GM23338 (cell line): ENCODE data around the gene NRROS. TPM values are rescaled to one million over a fixed set of nuclear protein-coding genes. Genes with fewer than 3 reads are reported as not detected.
A peak's percentile ranks its signal among the peaks of the same experiment; 100 is the strongest.

Source experiments
- ATAC-seq: fragments of 200-7000 bp; cut with Tn5 transposase; 3 replicates; pipeline ENCODE4 v1.9.1; 2020
- DNase-seq: peaks from one replicate; pipeline ENCODE4 v3.0.0-alpha.2; 2015; ENCODE audit warnings: low spot score
- H2AFZ ChIP-seq: fragments of 200-600 bp; sonication (generic); 2 replicates; pipeline ENCODE4 v1.8.0; 2016; ENCODE audit warnings: antibody characterized with exemption, mild to moderate bottlenecking, moderate library complexity
- H3F3A ChIP-seq: fragments of 200-600 bp; sonication (generic); replicated peaks from 2 replicates; pipeline ENCODE4 v1.8.0; 2017; ENCODE audit warnings: antibody characterized with exemption, mixed run types, low read depth
- H3K27ac ChIP-seq: fragments of 200-600 bp; sonication (generic); 2 replicates; pipeline ENCODE4 v1.6.1; 2016; ENCODE audit warnings: low read depth
- H3K27me3 ChIP-seq: fragments of 200-600 bp; sonication (generic); 2 replicates; pipeline ENCODE4 v1.8.0; 2016; ENCODE audit warnings: mild to moderate bottlenecking, mixed run types, moderate library complexity; ENCODE audit not compliant: insufficient read depth
- H3K36me3 ChIP-seq: fragments of 200-600 bp; sonication (generic); 2 replicates; pipeline ENCODE4 v1.8.0; 2016; ENCODE audit warnings: mild to moderate bottlenecking; ENCODE audit not compliant: insufficient read depth
- H3K4me1 ChIP-seq: fragments of 200-600 bp; sonication (generic); 2 replicates; pipeline ENCODE4 v1.8.0; 2016; ENCODE audit warnings: mild to moderate bottlenecking, moderate library complexity; ENCODE audit not compliant: insufficient read depth
- H3K4me2 ChIP-seq: fragments of 200-600 bp; sonication (generic); 2 replicates; pipeline ENCODE4 v1.7.1; 2017; ENCODE audit warnings: mixed run types
- H3K4me3 ChIP-seq: fragments of 200-600 bp; sonication (generic); 2 replicates; pipeline ENCODE4 v1.6.1; 2016; ENCODE audit warnings: mixed run types
- H3K79me2 ChIP-seq: fragments of 200-600 bp; sonication (generic); replicated peaks from 2 replicates; pipeline ENCODE4 v1.8.0; 2017; ENCODE audit warnings: mild to moderate bottlenecking; ENCODE audit not compliant: insufficient read depth
- H3K9me2 ChIP-seq: fragments of 200-600 bp; sonication (generic); 2 replicates; pipeline ENCODE4 v1.8.0; 2017; ENCODE audit not compliant: insufficient read depth
- H4K20me1 ChIP-seq: fragments of 200-600 bp; sonication (generic); replicated peaks from 2 replicates; pipeline ENCODE4 v1.8.0; 2017; ENCODE audit warnings: mild to moderate bottlenecking; ENCODE audit not compliant: insufficient read depth
- H3K27ac Mint-ChIP-seq: 2 replicates; pipeline ENCODE4 v1.8.0; 2020; ENCODE audit warnings: inconsistent platforms, mild to moderate bottlenecking, moderate library complexity, mixed read lengths
- H3K27me3 Mint-ChIP-seq: 3 replicates; pipeline ENCODE4 v1.8.0; 2022; ENCODE audit warnings: low read depth, mild to moderate bottlenecking, moderate library complexity, mixed read lengths, inconsistent platforms; ENCODE audit not compliant: insufficient read depth, poor library complexity
- H3K36me3 Mint-ChIP-seq: 3 replicates; pipeline ENCODE4 v1.8.0; 2021; ENCODE audit warnings: low read depth, mild to moderate bottlenecking, inconsistent platforms, moderate library complexity, mixed read lengths
- H3K4me1 Mint-ChIP-seq: 3 replicates; pipeline ENCODE4 v1.8.0; 2020; ENCODE audit warnings: mild to moderate bottlenecking, inconsistent platforms, mixed read lengths
- H3K4me3 Mint-ChIP-seq: 3 replicates; pipeline ENCODE4 v1.8.0; 2021; ENCODE audit warnings: moderate library complexity, mild to moderate bottlenecking, inconsistent platforms, mixed read lengths
- H3K9me3 Mint-ChIP-seq: 3 replicates; pipeline ENCODE4 v1.8.0; 2020; ENCODE audit warnings: moderate library complexity, mild to moderate bottlenecking, inconsistent platforms, mixed read lengths
- CREB1 ChIP-seq: fragments of 250-450 bp; sonication (Bioruptor Pico); IDR thresholded peaks from 2 replicates; pipeline ENCODE4 v1.5.0; 2020; ENCODE audit warnings: low read depth, mild to moderate bottlenecking, moderate library complexity
- EZH2 ChIP-seq: fragments of 200-600 bp; sonication (generic); IDR thresholded peaks from one replicate; pipeline ENCODE4 v1.8.0; 2017; ENCODE audit warnings: antibody characterized with exemption, mild to moderate bottlenecking, low read depth; ENCODE audit not compliant: unreplicated experiment
- EZH2phosphoT487 ChIP-seq: fragments of 200-600 bp; sonication (generic); IDR thresholded peaks from one replicate; pipeline ENCODE4 v1.8.1; 2018; ENCODE audit warnings: antibody characterized with exemption; ENCODE audit not compliant: unreplicated experiment
- JUNB ChIP-seq: IDR thresholded peaks from one replicate; pipeline ENCODE4 v1.6.1; 2016; ENCODE audit warnings: antibody characterized with exemption; ENCODE audit not compliant: unreplicated experiment
- NANOG ChIP-seq: IDR thresholded peaks from 2 replicates; pipeline ENCODE4 v1.6.1; 2016; ENCODE audit warnings: antibody characterized with exemption, borderline replicate concordance
- POLR2AphosphoS5 ChIP-seq: IDR thresholded peaks from 2 replicates; pipeline ENCODE4 v1.6.1; 2016; ENCODE audit warnings: antibody characterized with exemption, low read depth
- STAT1 ChIP-seq: IDR thresholded peaks from one replicate; pipeline ENCODE4 v1.6.1; 2016; ENCODE audit warnings: antibody characterized with exemption; ENCODE audit not compliant: unreplicated experiment
- ZNF114 ChIP-seq: fragments of 250-450 bp; sonication (Bioruptor Pico); IDR thresholded peaks from 2 replicates; pipeline ENCODE4 v1.5.0; 2020; ENCODE audit warnings: mild to moderate bottlenecking, moderate library complexity
- polyA plus RNA-seq: library from polyadenylated mRNA; unstranded; fragments of >200 nt; fragmentation: Nextera tagmentation; extraction: Ambion mirVana; gene quantifications from 2 replicates; pipeline ENCODE4 v1.2.1, GENCODE V29; 2016
- total RNA-seq: library from RNA; depleted of rRNA; stranded (reverse); fragments of >200 nt; shearing (Covaris generic); gene quantifications from 2 replicates; pipeline ENCODE4 v1.2.3, GENCODE V29; 2014
- TF ChIP-seq, protein P1 (sequence below): IDR thresholded peaks from 2 replicates; pipeline ENCODE4 v1.6.1; 2016; ENCODE audit warnings: antibody characterized with exemption
- TF ChIP-seq, protein P2 (sequence below): IDR thresholded peaks from one replicate; pipeline ENCODE4 v1.6.1; 2018; ENCODE audit warnings: antibody characterized with exemption; ENCODE audit not compliant: unreplicated experiment
- TF ChIP-seq, protein P3 (sequence below): fragments of 250-450 bp; sonication (Bioruptor Pico); IDR thresholded peaks from 2 replicates; pipeline ENCODE4 v1.5.0; 2020; ENCODE audit warnings: mild to moderate bottlenecking, moderate library complexity

The NRROS gene
- total and polyA plus RNA-seq, 2 experiments from 2014 or later = 2.3 to 8.5 TPM

DNA sequence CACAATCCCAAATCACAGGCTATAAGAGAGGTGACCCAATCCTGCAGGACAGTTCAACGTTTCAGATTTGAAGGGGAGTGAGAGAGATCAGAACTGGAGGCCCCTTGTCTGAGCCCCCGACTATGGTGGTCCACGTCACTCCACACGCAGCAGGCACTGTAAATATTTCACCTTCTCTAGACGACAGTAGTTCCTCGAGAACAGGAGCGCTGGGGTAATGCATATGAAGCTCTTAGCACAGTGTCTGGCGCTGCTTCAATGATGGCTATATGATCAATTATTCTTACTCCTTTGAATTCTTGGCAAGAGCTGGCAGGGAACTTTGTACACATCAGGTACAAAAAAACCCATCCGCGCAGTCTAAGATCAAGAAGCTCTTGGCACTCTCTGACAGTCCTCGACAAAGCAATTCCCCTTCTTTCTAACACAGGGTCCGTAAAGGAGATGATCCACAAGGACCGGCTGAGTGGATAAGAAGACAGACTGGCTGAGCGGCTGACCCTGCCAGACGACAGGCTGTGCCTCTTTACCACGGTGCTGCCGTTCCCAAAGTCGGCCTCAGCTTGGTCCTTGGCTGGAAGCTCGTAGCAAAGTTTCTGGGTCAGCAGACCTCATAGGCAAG lies 522 bp upstream of the NRROS start (continued):
- TF ChIP-seq EZH2 (no peak), POLR2AphosphoS5 (no peak)
- TF ChIP-seq, protein P1, sequence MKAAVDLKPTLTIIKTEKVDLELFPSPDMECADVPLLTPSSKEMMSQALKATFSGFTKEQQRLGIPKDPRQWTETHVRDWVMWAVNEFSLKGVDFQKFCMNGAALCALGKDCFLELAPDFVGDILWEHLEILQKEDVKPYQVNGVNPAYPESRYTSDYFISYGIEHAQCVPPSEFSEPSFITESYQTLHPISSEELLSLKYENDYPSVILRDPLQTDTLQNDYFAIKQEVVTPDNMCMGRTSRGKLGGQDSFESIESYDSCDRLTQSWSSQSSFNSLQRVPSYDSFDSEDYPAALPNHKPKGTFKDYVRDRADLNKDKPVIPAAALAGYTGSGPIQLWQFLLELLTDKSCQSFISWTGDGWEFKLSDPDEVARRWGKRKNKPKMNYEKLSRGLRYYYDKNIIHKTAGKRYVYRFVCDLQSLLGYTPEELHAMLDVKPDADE = no peak

- peak overlapping the region; percentile 83 for H3K4me2 ChIP-seq
- peaks cover 30% of the 10 kb centered on the region for H3K4me1 Mint-ChIP-seq
- peaks cover 18% of the 10 kb centered on the region for H3K27me3 ChIP-seq
- no peaks in the 10 kb centered on the region for H3K9me2 ChIP-seq
- no peaks in the 10 kb centered on the region for H3K36me3 ChIP-seq
- H3K4me1 ChIP-seq = peaks cover 17% of the 10 kb centered on the region
- peak overlapping the region; percentile 45 for H3K4me3 Mint-ChIP-seq
- no peaks in the 10 kb centered on the region for H3K79me2 ChIP-seq
- H3K27ac Mint-ChIP-seq = no peak overlapping the region
- H3K27me3 Mint-ChIP-seq = peaks cover 21% of the 10 kb centered on the region
- no peak overlapping the region for H2AFZ ChIP-seq
- no peaks in the 10 kb centered on the region for H3K9me3 Mint-ChIP-seq
- no peak overlapping the region for H3K27ac ChIP-seq
- H3F3A ChIP-seq = peaks cover 13% of the 10 kb centered on the region; the same call in 1 of the 2 replicates
- H4K20me1 ChIP-seq = no peaks in the 10 kb centered on the region
- no peak for ATAC-seq
- H3K36me3 Mint-ChIP-seq = no peaks in the 10 kb centered on the region; the same call in 2 of the 3 replicates
- no peak for DNase-seq
- H3K4me3 ChIP-seq = peak overlapping the region; percentile 57
- TF ChIP-seq EZH2 (no peak), STAT1 (no peak), JUNB (no peak), NANOG (no peak), CREB1 (CRISPR knock-in tag) (no peak), ZNF114 (CRISPR knock-in tag) (no peak), EZH2phosphoT487 (no peak), POLR2AphosphoS5 (no peak)
- TF ChIP-seq, protein P1 = no peak
- TF ChIP-seq, protein P2, sequence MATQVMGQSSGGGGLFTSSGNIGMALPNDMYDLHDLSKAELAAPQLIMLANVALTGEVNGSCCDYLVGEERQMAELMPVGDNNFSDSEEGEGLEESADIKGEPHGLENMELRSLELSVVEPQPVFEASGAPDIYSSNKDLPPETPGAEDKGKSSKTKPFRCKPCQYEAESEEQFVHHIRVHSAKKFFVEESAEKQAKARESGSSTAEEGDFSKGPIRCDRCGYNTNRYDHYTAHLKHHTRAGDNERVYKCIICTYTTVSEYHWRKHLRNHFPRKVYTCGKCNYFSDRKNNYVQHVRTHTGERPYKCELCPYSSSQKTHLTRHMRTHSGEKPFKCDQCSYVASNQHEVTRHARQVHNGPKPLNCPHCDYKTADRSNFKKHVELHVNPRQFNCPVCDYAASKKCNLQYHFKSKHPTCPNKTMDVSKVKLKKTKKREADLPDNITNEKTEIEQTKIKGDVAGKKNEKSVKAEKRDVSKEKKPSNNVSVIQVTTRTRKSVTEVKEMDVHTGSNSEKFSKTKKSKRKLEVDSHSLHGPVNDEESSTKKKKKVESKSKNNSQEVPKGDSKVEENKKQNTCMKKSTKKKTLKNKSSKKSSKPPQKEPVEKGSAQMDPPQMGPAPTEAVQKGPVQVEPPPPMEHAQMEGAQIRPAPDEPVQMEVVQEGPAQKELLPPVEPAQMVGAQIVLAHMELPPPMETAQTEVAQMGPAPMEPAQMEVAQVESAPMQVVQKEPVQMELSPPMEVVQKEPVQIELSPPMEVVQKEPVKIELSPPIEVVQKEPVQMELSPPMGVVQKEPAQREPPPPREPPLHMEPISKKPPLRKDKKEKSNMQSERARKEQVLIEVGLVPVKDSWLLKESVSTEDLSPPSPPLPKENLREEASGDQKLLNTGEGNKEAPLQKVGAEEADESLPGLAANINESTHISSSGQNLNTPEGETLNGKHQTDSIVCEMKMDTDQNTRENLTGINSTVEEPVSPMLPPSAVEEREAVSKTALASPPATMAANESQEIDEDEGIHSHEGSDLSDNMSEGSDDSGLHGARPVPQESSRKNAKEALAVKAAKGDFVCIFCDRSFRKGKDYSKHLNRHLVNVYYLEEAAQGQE = no peak
- TF ChIP-seq, protein P3, sequence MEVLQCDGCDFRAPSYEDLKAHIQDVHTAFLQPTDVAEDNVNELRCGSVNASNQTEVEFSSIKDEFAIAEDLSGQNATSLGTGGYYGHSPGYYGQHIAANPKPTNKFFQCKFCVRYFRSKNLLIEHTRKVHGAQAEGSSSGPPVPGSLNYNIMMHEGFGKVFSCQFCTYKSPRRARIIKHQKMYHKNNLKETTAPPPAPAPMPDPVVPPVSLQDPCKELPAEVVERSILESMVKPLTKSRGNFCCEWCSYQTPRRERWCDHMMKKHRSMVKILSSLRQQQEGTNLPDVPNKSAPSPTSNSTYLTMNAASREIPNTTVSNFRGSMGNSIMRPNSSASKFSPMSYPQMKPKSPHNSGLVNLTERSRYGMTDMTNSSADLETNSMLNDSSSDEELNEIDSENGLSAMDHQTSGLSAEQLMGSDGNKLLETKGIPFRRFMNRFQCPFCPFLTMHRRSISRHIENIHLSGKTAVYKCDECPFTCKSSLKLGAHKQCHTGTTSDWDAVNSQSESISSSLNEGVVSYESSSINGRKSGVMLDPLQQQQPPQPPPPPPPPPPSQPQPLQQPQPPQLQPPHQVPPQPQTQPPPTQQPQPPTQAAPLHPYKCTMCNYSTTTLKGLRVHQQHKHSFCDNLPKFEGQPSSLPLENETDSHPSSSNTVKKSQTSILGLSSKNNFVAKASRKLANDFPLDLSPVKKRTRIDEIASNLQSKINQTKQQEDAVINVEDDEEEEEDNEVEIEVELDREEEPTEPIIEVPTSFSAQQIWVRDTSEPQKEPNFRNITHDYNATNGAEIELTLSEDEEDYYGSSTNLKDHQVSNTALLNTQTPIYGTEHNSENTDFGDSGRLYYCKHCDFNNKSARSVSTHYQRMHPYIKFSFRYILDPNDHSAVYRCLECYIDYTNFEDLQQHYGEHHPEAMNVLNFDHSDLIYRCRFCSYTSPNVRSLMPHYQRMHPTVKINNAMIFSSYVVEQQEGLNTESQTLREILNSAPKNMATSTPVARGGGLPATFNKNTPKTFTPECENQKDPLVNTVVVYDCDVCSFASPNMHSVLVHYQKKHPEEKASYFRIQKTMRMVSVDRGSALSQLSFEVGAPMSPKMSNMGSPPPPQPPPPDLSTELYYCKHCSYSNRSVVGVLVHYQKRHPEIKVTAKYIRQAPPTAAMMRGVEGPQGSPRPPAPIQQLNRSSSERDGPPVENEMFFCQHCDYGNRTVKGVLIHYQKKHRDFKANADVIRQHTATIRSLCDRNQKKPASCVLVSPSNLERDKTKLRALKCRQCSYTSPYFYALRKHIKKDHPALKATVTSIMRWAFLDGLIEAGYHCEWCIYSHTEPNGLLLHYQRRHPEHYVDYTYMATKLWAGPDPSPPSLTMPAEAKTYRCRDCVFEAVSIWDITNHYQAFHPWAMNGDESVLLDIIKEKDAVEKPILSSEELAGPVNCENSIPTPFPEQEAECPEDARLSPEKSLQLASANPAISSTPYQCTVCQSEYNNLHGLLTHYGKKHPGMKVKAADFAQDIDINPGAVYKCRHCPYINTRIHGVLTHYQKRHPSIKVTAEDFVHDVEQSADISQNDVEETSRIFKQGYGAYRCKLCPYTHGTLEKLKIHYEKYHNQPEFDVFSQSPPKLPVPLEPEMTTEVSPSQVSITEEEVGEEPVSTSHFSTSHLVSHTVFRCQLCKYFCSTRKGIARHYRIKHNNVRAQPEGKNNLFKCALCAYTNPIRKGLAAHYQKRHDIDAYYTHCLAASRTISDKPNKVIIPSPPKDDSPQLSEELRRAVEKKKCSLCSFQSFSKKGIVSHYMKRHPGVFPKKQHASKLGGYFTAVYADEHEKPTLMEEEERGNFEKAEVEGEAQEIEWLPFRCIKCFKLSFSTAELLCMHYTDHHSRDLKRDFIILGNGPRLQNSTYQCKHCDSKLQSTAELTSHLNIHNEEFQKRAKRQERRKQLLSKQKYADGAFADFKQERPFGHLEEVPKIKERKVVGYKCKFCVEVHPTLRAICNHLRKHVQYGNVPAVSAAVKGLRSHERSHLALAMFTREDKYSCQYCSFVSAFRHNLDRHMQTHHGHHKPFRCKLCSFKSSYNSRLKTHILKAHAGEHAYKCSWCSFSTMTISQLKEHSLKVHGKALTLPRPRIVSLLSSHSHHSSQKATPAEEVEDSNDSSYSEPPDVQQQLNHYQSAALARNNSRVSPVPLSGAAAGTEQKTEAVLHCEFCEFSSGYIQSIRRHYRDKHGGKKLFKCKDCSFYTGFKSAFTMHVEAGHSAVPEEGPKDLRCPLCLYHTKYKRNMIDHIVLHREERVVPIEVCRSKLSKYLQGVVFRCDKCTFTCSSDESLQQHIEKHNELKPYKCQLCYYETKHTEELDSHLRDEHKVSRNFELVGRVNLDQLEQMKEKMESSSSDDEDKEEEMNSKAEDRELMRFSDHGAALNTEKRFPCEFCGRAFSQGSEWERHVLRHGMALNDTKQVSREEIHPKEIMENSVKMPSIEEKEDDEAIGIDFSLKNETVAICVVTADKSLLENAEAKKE (CRISPR knock-in tag) = no peak
These were observed 964 bp downstream of the NRROS start for GRCh38 chr3:196640297-196641018.
